Activated CD8-positive, alpha-beta memory T cell treated with anti-CD3 and anti-CD28 coated beads, Interleukin-2, amount 50 U/mL, for 1 hour (primary cell): ENCODE data around the gene TMEM269.
"Not testable (repeated sequence)": the region's sequence is repeated elsewhere in the genome, so short reads cannot be mapped to it uniquely, and the experiment has no call there.

Experiments
- DNase-seq: peaks from one replicate; pipeline ENCODE4 v3.0.0-alpha.2; 2020; ENCODE audit errors: extremely low read depth

TMEM269 gene

DNA sequence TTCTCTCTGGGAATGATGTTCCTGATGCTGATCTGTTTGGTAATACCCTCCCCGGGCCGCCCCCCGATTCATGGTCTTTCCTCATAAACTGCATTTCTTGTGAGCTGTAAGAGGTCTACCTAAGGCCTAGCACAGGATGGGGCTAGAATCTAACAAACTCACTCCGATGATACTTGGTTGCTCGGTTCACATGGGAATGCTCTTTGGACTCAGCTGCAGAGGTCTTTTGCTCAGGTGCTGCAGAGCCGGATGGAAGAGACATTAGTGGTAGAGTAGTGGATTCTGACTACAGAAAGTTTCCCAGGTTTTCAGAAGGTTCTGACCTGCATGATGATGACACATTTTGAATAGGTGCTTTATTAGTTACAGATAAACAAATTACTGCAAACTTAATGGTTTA lies 8.3 kb upstream of the TMEM269 start:
- no peak for DNase-seq

DNA sequence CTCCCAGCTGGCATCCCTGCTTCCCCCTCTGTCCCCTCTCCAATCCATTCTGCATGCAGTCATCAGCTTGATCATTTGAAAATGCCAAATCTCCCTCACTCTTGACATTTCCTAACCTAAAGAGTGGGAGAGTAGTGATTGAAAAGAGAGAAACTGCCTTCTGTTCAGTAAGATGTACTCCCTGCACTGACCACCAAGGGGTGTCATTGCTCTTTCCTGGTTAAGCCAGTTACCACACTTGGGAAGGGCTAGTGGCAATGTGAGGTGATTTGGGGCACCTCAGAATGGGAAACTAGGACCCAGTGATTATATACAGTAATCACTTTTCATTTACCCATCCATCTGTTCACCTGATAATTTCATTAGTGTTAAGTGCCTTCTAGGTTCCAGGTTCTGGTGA lies 6.9 kb upstream of the TMEM269 start:
- no peak for DNase-seq

DNA sequence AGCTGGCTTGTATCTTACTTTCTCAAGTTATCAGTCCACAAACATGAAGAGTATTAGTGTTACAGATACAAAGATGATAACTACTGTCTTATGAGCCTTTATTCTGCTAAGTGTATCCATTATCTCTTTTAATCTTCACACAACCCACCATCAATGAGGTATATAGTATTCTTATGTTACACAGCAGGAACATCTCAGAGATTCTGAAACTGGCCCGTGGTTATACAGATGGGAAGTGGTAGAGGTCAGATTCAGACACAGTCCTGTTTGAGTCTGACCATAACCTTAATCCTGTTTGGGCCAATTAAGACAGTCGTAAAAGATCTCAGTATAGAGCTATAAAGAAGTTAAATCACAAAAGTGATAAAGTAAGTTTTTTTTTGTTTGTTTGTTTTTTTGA lies 5.1 kb upstream of the TMEM269 start:
- no peak for DNase-seq

DNA sequence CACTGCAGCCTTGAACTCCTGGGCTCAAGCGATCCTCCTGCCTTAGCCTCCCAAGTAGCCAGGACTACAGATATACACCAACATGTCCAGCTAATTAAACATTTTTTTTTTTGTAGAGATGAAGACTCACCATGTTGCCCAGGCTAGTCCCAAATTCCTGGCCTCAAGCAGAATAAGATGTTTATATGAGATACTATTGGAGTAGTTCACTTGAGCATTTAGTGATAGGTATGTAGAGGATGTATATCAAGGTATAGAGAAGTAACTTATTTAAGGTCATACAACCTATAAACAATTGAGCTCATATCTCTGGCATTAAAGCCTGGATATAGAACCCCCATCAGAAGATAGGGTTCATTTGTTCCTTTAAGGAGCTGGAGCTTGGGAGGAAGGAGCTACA lies 4.6 kb upstream of the TMEM269 start:
- no peak for DNase-seq

DNA sequence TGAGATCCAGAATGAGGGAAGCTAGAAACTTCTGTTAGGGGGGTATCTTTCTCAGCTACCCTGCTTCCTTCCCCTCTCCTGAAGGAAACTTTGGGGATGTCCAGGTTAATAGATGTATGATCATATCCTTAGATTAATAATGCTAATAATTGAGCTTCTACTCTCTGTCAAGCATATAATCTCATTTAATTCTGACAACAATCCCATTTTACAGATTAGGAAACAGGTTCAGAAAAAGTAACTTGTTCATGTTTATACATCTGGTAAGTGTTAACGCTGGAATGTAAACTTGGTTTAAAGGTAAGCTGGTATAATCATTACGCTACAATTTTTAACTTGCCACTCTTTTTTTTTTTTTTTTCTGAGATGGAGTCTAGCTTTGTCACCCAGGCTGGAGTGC lies 1.7 kb upstream of the TMEM269 start:
- no peak for DNase-seq

DNA sequence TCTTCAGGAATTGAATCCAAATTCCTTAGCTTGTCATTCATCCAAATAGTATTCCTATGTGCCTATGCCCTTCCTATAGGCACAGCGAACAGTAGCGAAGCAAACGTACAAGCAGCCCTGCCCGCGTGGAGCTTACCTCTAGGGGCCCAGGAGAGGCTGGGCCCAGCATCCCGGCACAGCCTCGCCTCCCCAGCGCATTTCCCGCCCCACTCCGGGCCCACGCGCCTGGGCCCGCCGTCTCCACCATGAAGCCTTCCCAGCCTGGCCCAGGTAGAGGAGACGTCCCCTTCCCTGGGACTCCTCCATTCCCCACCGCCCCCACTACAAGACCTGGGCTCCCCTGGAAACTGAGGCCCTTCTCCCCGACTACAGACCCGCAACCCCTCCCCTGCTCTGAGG lies 245 bp upstream of the TMEM269 start:
- no peak for DNase-seq

DNA sequence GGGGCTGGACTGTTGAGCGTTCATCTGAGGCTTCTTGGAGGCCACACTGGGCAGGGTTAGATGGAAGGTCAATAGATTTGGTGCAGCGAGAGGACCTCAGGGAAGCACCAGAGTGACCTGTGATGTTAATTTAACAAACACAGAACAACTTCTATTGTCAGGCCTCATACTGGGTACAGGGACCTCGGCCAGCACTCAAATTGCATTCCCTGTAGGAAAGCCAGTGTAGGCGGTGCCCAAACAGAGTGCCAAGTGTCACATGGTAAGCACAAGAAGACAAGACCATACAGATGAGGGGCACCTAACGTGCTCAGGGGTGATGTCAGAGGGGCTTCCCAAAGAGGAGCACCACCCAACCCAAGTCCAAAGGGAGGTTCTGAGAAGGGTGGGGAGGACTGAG lies 1.3 kb downstream of the TMEM269 start:
- DNase-seq = no peak

DNA sequence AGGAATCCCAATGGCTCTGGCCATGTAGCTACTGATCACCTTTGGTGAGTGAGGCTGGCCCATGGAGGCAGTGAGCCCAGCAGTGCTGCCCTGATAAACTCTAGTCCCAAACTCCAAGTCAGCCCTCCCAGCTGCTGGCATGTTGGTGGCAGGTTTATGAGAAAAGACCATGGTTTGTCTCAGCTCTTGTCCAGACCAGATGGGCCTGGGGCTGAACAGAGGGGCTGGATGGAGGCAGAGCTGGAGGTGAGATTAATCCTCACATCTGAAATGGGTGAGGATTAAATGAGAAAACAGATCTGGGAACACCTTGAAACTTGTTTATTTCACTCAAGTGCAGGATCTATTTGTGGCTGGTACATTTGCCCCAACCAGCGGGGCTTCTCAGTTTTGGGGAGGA lies 3.2 kb downstream of the TMEM269 start:
- no peak for DNase-seq

DNA sequence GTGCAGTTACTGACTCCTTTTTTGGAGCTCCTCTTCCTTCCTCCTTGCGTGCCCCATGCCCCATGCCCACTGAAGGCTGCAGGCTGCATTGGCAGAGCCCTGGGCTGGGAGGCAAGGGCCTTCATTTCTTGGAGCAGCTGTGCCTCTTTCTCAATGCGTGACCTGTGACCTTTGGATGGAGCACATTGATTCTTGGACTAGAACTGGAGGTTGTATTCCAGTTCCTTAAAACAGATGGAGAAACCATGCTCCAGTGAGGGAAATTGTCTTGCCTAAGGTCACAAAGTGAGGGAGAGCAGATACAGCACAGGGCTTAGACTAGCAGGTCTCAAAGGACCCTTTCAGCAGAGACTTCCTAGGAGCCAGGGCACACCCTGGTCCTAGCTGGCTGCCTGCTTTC lies 9.0 kb downstream of the TMEM269 start:
- DNase-seq = no peak

DNA sequence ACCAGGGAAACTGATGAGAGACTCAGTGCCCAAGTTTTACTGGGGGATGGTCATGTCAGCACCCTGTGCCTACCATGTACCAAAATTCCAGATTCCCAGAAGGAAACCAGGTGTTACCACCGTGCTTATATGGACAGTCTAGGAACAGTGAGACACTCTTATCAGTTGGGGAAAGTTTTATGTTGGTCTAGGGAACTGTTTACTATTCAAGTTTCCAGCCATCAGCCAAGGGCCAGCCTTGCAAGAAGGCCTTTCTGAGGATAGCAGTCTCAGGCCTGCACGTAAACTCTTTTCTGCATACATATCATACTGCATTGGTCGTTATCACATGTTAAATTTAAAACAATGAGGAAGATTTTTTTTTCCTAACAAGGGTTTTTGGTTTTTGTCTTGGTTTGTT lies 12.6 kb downstream of the TMEM269 start:
- DNase-seq = no peak

DNA sequence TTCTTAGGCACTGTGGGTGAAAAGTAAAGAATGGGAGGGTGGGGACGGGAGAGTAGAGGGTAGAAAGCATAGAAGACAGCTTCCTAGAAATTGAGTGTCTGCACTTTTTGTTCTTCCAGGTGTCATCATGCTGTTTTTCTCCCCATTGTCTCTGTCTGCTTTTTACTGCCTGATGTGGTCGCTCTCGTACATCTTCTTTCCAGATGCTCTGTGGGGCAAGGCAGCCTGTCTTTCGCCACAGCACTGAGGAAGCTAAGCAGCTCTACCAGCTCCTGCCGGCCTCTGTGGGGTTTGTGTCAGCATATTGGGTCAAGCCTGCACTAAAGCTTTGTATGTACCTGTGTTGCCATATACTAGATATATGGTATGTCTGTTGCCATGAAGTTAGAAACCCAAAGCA lies 13.2 kb downstream of the TMEM269 start:
- no peak for DNase-seq

DNA sequence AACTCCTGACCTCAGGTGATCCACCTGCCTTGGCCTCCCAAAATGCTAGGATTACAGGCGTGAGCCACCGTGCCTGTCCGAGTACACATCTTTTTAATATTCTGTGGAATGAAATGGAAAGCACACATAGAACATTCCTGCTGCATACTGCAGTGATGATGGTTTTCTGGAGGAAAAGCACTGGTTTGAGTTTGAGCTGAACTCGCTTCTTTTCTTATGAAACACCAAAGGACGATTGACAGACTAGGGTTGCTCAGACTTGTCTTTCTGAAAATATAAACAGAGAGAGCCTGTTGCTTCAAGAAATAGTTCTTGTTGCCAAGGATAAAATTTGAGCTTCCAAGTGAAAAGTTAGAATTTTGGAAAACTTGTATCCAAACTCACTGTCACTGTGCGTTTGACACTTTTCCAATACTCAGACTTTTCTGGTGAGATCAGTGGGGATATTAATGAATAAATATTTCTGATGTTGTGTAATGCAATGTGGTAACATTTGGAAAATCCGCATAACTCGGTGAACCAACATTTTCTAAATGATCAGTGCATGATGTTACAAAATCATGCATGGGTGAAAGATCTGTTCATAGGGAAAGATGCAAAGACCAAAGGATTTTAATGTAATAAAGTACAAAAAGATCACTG lies 17.2 kb downstream of the TMEM269 start:
- no peak for DNase-seq

DNA sequence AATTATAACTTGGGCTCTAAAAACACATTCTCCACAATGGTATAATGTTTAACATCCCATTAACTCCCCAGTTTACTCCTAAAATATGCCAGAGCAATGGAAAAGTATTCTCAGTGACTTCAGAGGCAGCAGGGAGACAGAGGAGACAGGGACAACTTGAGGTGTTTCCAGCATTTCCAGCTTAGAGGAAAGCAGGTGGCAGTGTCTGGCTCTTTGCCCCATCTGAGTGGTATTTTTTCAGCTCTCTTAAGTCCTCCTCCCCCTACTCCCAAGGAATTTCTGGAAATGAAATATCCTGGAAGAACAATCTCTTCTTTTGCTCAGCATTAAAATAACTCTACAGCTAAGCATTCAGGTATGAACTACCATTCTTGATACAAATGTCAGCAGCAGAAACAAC lies 21.4 kb downstream of the TMEM269 start:
- DNase-seq = no peak

DNA sequence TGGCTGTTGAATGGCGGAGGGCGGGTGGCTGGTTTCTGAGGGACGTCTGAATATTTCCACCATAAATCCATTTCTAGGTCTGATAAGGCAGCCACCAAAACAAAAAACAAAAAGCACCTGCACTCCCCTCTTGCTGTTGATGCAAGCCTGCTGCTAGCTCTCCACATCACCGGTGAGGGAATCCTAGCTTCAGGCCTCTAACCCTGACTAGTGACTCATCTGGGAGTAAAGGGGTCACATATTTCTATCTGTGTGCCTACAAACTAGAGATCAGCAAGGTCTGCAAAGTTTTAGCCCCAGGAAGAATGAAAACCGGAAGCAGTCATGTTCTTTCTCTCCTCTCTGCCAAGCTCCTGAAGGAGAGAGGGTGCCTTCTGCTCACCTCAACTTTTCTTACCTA lies 21.8 kb downstream of the TMEM269 start:
- no peak for DNase-seq

DNA sequence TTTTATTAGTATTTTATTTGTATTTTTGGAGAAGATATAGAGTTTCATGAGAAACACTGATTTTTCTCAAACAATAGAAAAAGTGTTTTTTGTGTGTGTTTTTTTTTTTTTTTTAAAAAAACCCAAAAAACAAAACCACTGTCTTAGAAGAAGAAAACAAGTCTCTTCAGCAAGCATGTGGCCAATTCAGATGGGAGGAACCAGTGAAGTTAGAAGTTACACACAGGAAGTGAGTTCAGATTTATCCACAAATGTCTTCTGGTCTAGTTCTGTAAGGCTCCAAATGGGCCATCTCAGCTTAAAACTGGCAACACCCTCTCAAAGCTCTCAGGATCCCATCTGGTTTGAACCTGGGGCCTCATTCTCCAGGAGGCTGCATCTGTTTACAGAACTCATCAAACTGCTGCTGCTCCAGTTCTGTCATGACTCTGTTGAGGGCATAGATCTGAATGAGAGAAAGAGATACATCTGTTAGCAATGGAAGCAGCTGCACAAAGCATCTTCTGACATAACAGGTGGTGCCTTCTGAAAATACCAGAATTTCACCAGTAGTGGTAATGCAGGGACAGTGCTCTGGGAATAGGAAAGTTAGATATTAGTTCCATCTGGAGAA lies 22.4 kb downstream of the TMEM269 start:
- DNase-seq = no peak

DNA sequence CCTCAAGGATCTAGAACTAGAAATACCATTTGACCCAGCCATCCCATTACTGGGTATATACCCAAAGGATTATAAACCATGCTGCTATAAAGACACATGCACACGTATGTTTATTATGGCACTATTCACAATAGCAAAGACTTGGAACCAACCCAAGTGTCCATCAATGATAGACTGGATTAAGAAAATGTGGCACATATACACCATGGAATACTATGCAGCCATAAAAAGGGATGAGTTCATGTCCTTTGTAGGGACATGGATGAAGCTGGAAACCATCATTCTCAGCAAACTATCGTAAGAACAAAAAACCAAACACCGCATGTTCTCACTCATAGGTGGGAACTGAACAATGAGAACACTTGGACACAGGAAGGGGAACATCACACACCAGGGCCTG lies 30.0 kb downstream of the TMEM269 start:
- not testable (repeated sequence) for DNase-seq

DNA sequence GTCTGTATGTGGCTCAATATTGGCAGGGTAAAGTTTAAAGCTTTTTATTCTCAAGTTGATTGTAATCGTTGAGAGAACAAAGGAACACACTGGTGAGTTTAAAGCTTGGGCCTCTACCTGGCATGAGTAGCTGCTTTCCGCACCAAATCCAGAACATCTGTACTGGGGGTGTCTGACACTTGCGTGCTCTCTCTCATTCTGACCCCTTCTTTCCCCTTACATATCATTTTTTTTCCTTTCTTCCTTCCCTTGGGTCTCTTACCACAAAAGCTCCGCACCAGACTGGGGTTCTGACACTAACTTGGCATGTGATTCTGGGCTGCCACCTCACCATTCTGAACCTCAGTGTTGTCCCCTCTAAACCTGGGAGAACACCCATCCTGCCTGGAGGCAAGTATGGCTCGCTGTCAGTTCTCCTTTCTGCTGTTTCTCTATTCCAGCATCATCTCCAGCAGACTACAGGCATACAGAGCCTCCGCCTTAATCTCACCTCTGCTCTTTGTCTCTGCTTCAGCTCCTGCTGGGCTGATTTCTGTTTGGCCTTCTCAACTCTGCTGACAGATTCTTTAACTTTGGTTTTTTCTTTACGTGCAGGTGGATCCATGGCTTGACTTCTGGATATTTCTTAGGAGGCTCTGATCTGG lies 31.3 kb downstream of the TMEM269 start:
- DNase-seq = no peak

DNA sequence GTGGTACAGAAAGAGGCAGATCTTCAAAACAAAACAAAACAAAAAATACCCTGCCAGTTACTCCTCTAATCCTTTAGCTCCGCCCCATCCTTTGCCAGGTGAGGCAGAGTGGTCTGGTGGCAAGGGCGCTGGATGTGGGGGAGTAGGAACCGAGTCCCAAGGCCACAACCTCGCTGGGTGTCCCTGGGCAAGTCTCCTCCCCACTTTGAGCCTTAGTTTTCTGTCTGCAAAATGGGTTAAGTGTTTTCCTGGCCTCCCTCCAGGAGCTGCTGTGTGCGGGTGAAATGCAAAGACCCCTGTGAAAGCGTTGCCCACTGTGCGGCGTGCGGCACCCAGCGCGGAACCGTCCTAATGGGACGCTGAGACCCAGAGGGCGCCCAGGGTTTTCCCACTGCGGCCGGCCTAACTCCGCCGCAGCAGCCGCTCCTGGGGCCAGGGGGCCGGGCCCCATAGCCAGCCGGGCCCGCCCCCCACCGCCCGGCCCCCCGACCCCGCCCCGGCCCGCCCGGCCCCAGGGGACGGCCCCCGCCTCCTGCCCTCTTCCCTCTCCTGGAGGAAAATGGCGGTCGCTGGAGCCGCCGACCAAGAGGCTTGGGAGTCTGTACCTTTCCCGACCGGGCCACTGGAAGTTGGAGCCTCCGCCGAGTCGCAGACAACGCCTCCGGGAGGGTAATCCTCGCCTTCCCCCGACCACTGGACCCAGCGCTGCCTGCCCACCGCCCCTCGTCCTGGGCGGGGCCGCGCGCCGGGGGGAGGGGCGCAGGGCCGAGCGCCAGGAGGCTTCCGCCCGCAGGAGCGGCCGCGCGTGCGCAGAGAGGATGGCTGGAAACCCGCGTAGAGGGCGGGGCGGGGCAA lies 32.0 kb downstream of the TMEM269 start, which contains the start of the genes ERMAP and SVBP:
TSS of gene ERMAP (plus strand) at position 538 of the 855 bp plus-strand sequence. CDS start 13,327 bp downstream, outside the sequence.
TSS of gene SVBP (minus strand) at position 813 of the 855 bp plus-strand sequence. CDS start 853 bp downstream, outside the sequence.
- DNase-seq = peak; percentile 75

DNA sequence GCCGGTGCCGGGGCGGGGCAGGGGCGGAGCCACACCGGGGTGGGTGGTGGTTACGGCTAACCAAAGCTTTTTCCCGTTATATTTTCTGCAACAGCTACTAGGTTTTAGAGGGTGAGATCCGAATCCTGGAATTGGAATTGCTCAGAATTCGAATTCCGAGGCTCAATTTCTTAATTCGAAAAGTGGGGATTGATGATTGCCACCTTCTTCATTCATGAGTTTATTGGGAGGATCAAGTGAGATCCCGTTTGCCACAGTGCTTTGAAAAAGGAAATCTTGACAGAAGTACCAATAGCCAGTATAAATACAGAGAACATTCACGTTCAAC lies 32.6 kb downstream of the TMEM269 start:
- DNase-seq = no peak

DNA sequence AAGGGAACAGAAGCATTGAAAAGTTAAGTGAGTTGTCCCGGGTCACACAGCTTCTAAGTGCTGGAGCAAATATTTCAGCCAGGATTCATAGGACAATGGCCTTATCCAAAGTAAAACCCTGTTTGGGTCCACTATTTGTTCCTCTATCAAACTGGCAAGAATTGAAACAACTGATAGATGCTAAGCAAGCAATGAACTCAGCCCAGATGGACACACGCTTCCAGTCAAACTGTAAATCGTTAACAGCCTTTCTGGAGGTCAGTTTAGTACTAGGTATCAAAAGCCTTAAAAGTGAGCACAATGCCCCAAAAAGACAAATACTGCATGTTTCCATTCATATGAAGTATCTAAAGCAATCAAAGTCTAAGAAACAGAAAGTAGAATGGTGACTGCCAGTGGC lies 33.2 kb downstream of the TMEM269 start:
- DNase-seq = no peak

DNA sequence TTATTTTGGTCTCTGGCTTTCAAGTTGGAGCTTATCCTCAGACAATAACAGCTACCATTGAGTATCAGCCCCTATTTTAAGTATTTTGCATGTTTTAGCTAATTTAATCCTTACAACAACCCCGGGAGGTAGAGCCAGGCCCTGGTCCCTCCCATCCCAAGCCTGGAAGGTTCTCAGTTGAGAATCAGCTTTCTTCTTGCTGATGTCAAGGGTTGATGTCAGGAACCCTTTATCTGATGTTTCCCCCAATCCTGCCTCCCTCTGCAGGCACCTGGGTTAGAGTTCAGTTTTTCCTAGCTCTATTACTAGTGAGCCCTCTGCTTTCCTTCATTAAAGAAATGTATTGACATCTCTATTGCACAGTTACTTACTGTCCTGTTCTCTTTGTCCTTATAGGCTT lies 36.0 kb downstream of the TMEM269 start:
- no peak for DNase-seq

DNA sequence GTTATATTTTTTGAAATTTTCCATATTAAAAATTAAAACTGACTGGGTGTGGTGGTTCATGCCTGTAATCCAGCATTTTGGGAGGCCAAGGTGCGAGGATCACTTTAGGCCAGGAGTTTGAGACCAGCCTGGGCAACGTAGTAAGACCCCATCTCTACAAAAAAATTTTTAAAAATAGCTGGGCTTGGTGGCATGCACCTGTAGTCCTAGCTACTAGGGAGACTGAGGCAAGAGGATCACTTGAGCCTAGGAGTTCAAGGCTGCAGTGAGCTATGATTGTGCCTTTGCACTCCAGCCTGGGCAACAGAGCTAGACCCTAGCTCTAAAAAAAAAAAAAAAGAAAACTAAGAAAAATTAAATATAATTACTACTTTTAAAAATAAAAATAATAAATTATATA lies 36.9 kb downstream of the TMEM269 start:
- no peak for DNase-seq
